ENCODE measurements around the gene LIPC.
"Not testable (repeated sequence)": the region's sequence is repeated elsewhere in the genome, so short reads cannot be mapped to it uniquely, and the experiment has no call there.

LIPC gene

GRCh38 chr15:58603927-58604326 is 172.1 kb downstream of the LIPC start:
- H2AK5ac ChIP-seq (ENCODE audit: low read length); H3K4me1 ChIP-seq (ENCODE audit: control insufficient read depth, low read depth, low read length); H2BK5ac ChIP-seq (ENCODE audit: low read length); H3K4me2 ChIP-seq (ENCODE audit: low read length); H3K9ac ChIP-seq (ENCODE audit: low read length); H3K27ac ChIP-seq (ENCODE audit: low read depth, low read length); H3K79me1 ChIP-seq (ENCODE audit: low read length); DNase-seq; H2BK120ac ChIP-seq (ENCODE audit: low read depth, low read length); H4K5ac ChIP-seq (ENCODE audit: low read length); H3K79me2 ChIP-seq (ENCODE audit: control insufficient read depth, insufficient read depth, low read length); H3K4me3 ChIP-seq (ENCODE audit: low read length); H2BK15ac ChIP-seq (replicated peaks; ENCODE audit: low read depth); H3K23ac ChIP-seq (ENCODE audit: low read length); H3K4ac ChIP-seq (ENCODE audit: low read depth, low read length); H3K36me3 ChIP-seq (ENCODE audit: control insufficient read depth, insufficient read depth, low read length); H3K18ac ChIP-seq (ENCODE audit: low read length); H3K56ac ChIP-seq (ENCODE audit: low read length); H3K27me3 ChIP-seq (ENCODE audit: insufficient read depth, low read length, poor library complexity); H4K8ac ChIP-seq (ENCODE audit: low read depth, low read length): not testable (repeated sequence)
- no CpG with 5 or more reads among the region's 8 CpGs for WGBS (ENCODE audit: extremely low coverage, insufficient coverage, low lambda C conversion rate)

- no peak overlapping the region for H3K18ac ChIP-seq (ENCODE audit: low read length)
- no peak overlapping the region for H3K4ac ChIP-seq (ENCODE audit: low read depth, low read length)
- H3K79me1 ChIP-seq (ENCODE audit: low read length), result peaks cover 2% of the 10 kb centered on the region
- H3K9ac ChIP-seq (ENCODE audit: low read length), result no peak overlapping the region
- H3K36me3 ChIP-seq (ENCODE audit: control insufficient read depth, insufficient read depth, low read length), result no peaks in the 10 kb centered on the region
- no peak overlapping the region for H3K27ac ChIP-seq (ENCODE audit: low read depth, low read length)
- no peak overlapping the region for H4K8ac ChIP-seq (ENCODE audit: low read depth, low read length)
- H3K23ac ChIP-seq (ENCODE audit: low read length), result no peak overlapping the region
- H3K4me3 ChIP-seq (ENCODE audit: low read length), result no peak overlapping the region
- WGBS (ENCODE audit: extremely low coverage, insufficient coverage, low lambda C conversion rate), result no CpG with 5 or more reads among the region's 4 CpGs
- H2BK120ac ChIP-seq (ENCODE audit: low read depth, low read length), result no peak overlapping the region
- H3K4me2 ChIP-seq (ENCODE audit: low read length), result no peak overlapping the region
- H3K79me2 ChIP-seq (ENCODE audit: control insufficient read depth, insufficient read depth, low read length), result no peaks in the 10 kb centered on the region
- no peaks in the 10 kb centered on the region for H3K4me1 ChIP-seq (ENCODE audit: control insufficient read depth, low read depth, low read length)
- no peak for DNase-seq
- H3K27me3 ChIP-seq (ENCODE audit: insufficient read depth, low read length, poor library complexity), result no peaks in the 10 kb centered on the region
- no peak overlapping the region for H4K5ac ChIP-seq (ENCODE audit: low read length)
- H3K56ac ChIP-seq (ENCODE audit: low read length), result no peak overlapping the region
- no peak overlapping the region for H2AK5ac ChIP-seq (ENCODE audit: low read length)
- no peak overlapping the region for H2BK15ac ChIP-seq (replicated peaks; ENCODE audit: low read depth)
- H2BK5ac ChIP-seq (ENCODE audit: low read length), result no peak overlapping the region
Observed at GRCh38 chr15:58604455-58604923, 172.7 kb downstream of the LIPC start.

- no peak overlapping the region for H4K8ac ChIP-seq (ENCODE audit: low read depth, low read length)
- no peaks in the 10 kb centered on the region for H3K4me1 ChIP-seq (ENCODE audit: control insufficient read depth, low read depth, low read length)
- no peaks in the 10 kb centered on the region for H3K79me2 ChIP-seq (ENCODE audit: control insufficient read depth, insufficient read depth, low read length)
- H3K36me3 ChIP-seq (ENCODE audit: control insufficient read depth, insufficient read depth, low read length), result no peaks in the 10 kb centered on the region
- H3K27ac ChIP-seq (ENCODE audit: low read depth, low read length), result no peak overlapping the region
- no peaks in the 10 kb centered on the region for H3K27me3 ChIP-seq (ENCODE audit: insufficient read depth, low read length, poor library complexity)
- no peak overlapping the region for H3K18ac ChIP-seq (ENCODE audit: low read length)
- no CpG with 5 or more reads among the region's 3 CpGs for WGBS (ENCODE audit: extremely low coverage, insufficient coverage, low lambda C conversion rate)
- no peak overlapping the region for H4K5ac ChIP-seq (ENCODE audit: low read length)
- no peak overlapping the region for H2BK120ac ChIP-seq (ENCODE audit: low read depth, low read length)
- H3K56ac ChIP-seq (ENCODE audit: low read length), result no peak overlapping the region
- no peak overlapping the region for H2BK15ac ChIP-seq (replicated peaks; ENCODE audit: low read depth)
- no peak for DNase-seq
- no peak overlapping the region for H3K4me2 ChIP-seq (ENCODE audit: low read length)
- no peak overlapping the region for H3K9ac ChIP-seq (ENCODE audit: low read length)
- no peak overlapping the region for H2AK5ac ChIP-seq (ENCODE audit: low read length)
- no peak overlapping the region for H3K4ac ChIP-seq (ENCODE audit: low read depth, low read length)
- H2BK5ac ChIP-seq (ENCODE audit: low read length), result no peak overlapping the region
- peaks cover 2% of the 10 kb centered on the region for H3K79me1 ChIP-seq (ENCODE audit: low read length)
- H3K23ac ChIP-seq (ENCODE audit: low read length), result no peak overlapping the region
- H3K4me3 ChIP-seq (ENCODE audit: low read length), result no peak overlapping the region
Observed at GRCh38 chr15:58605931-58606530, 174.2 kb downstream of the LIPC start.

- peak; percentile 18 for DNase-seq
- Histone ChIP-seq H3K79me1 (ENCODE audit: low read length) (peaks cover 2% of the 10 kb centered on the region), H4K8ac (ENCODE audit: low read depth, low read length) (no peak overlapping the region), H3K79me2 (ENCODE audit: control insufficient read depth, insufficient read depth, low read length) (no peaks in the 10 kb centered on the region), H3K23ac (ENCODE audit: low read length) (no peak overlapping the region), H3K4ac (ENCODE audit: low read depth, low read length) (no peak overlapping the region), H3K27me3 (ENCODE audit: insufficient read depth, low read length, poor library complexity) (no peaks in the 10 kb centered on the region), H3K4me3 (ENCODE audit: low read length) (no peak overlapping the region), H3K4me2 (ENCODE audit: low read length) (no peak overlapping the region), H2BK120ac (ENCODE audit: low read depth, low read length) (no peak overlapping the region), H3K56ac (ENCODE audit: low read length) (no peak overlapping the region), H2BK5ac (ENCODE audit: low read length) (no peak overlapping the region), H2AK5ac (ENCODE audit: low read length) (no peak overlapping the region), H3K36me3 (ENCODE audit: control insufficient read depth, insufficient read depth, low read length) (no peaks in the 10 kb centered on the region), H3K4me1 (ENCODE audit: control insufficient read depth, low read depth, low read length) (no peaks in the 10 kb centered on the region), H3K9ac (ENCODE audit: low read length) (no peak overlapping the region), H3K18ac (ENCODE audit: low read length) (peak overlapping the region; percentile 60), H3K27ac (ENCODE audit: low read depth, low read length) (no peak overlapping the region), H4K5ac (ENCODE audit: low read length) (no peak overlapping the region), H2BK15ac (replicated peaks; ENCODE audit: low read depth) (no peak overlapping the region)
- WGBS (ENCODE audit: extremely low coverage, insufficient coverage, low lambda C conversion rate), result no CpG with 5 or more reads among the region's 4 CpGs
Observed at GRCh38 chr15:58606577-58607080, 174.8 kb downstream of the LIPC start.

GRCh38 chr15:58608129-58608590 is 176.4 kb downstream of the LIPC start:
- no peak overlapping the region for H3K4me3 ChIP-seq (ENCODE audit: low read length)
- H3K36me3 ChIP-seq (ENCODE audit: control insufficient read depth, insufficient read depth, low read length), result no peaks in the 10 kb centered on the region
- H3K56ac ChIP-seq (ENCODE audit: low read length), result no peak overlapping the region
- DNase-seq, result no peak
- no peak overlapping the region for H2BK120ac ChIP-seq (ENCODE audit: low read depth, low read length)
- H3K4ac ChIP-seq (ENCODE audit: low read depth, low read length), result no peak overlapping the region
- H4K8ac ChIP-seq (ENCODE audit: low read depth, low read length), result no peak overlapping the region
- H3K18ac ChIP-seq (ENCODE audit: low read length), result no peak overlapping the region
- H2BK15ac ChIP-seq (replicated peaks; ENCODE audit: low read depth), result no peak overlapping the region
- H4K5ac ChIP-seq (ENCODE audit: low read length), result no peak overlapping the region
- peaks cover 6% of the 10 kb centered on the region for H3K79me1 ChIP-seq (ENCODE audit: low read length)
- no peak overlapping the region for H3K4me2 ChIP-seq (ENCODE audit: low read length)
- no peak overlapping the region for H2BK5ac ChIP-seq (ENCODE audit: low read length)
- peaks cover 4% of the 10 kb centered on the region for H3K4me1 ChIP-seq (ENCODE audit: control insufficient read depth, low read depth, low read length)
- no peaks in the 10 kb centered on the region for H3K27me3 ChIP-seq (ENCODE audit: insufficient read depth, low read length, poor library complexity)
- no peak overlapping the region for H2AK5ac ChIP-seq (ENCODE audit: low read length)
- H3K9ac ChIP-seq (ENCODE audit: low read length), result no peak overlapping the region
- WGBS (ENCODE audit: extremely low coverage, insufficient coverage, low lambda C conversion rate), result no CpG with 5 or more reads among the region's 5 CpGs
- no peak overlapping the region for H3K23ac ChIP-seq (ENCODE audit: low read length)
- no peak overlapping the region for H3K27ac ChIP-seq (ENCODE audit: low read depth, low read length)
- no peaks in the 10 kb centered on the region for H3K79me2 ChIP-seq (ENCODE audit: control insufficient read depth, insufficient read depth, low read length)

GRCh38 chr15:58608711-58609110 is 176.9 kb downstream of the LIPC start:
- H3K23ac ChIP-seq (ENCODE audit: low read length), result no peak overlapping the region
- no peak overlapping the region for H3K56ac ChIP-seq (ENCODE audit: low read length)
- H2AK5ac ChIP-seq (ENCODE audit: low read length), result no peak overlapping the region
- H3K4me1 ChIP-seq (ENCODE audit: control insufficient read depth, low read depth, low read length), result peaks cover 4% of the 10 kb centered on the region
- H4K5ac ChIP-seq (ENCODE audit: low read length), result no peak overlapping the region
- H3K79me1 ChIP-seq (ENCODE audit: low read length), result peaks cover 6% of the 10 kb centered on the region
- no peak overlapping the region for H3K27ac ChIP-seq (ENCODE audit: low read depth, low read length)
- no peak overlapping the region for H3K4me3 ChIP-seq (ENCODE audit: low read length)
- H4K8ac ChIP-seq (ENCODE audit: low read depth, low read length), result no peak overlapping the region
- H2BK120ac ChIP-seq (ENCODE audit: low read depth, low read length), result no peak overlapping the region
- no peaks in the 10 kb centered on the region for H3K27me3 ChIP-seq (ENCODE audit: insufficient read depth, low read length, poor library complexity)
- H3K4ac ChIP-seq (ENCODE audit: low read depth, low read length), result no peak overlapping the region
- no peak overlapping the region for H3K9ac ChIP-seq (ENCODE audit: low read length)
- H2BK15ac ChIP-seq (replicated peaks; ENCODE audit: low read depth), result no peak overlapping the region
- H3K79me2 ChIP-seq (ENCODE audit: control insufficient read depth, insufficient read depth, low read length), result no peaks in the 10 kb centered on the region
- no peak for DNase-seq
- no peak overlapping the region for H3K18ac ChIP-seq (ENCODE audit: low read length)
- no peak overlapping the region for H2BK5ac ChIP-seq (ENCODE audit: low read length)
- H3K4me2 ChIP-seq (ENCODE audit: low read length), result no peak overlapping the region
- no CpG with 5 or more reads among the region's 1 CpG for WGBS (ENCODE audit: extremely low coverage, insufficient coverage, low lambda C conversion rate)
- no peaks in the 10 kb centered on the region for H3K36me3 ChIP-seq (ENCODE audit: control insufficient read depth, insufficient read depth, low read length)
